GM10266 (cell line): ENCODE data around the gene MSRB3.
"Not testable (repeated sequence)": the region's sequence is repeated elsewhere in the genome, so short reads cannot be mapped to it uniquely, and the experiment has no call there.

ENCODE experiments used
- DNase-seq: peaks from one replicate; pipeline ENCODE4 v3.0.0; 2012; ENCODE audit errors: extremely low spot score
- CTCF ChIP-seq: IDR thresholded peaks from 2 replicates; pipeline ENCODE4 v1.5.1; 2012; ENCODE audit warnings: mild to moderate bottlenecking, low read depth; ENCODE audit not compliant: control insufficient read depth, insufficient read depth; ENCODE audit errors: missing control alignments

Gene MSRB3

DNA sequence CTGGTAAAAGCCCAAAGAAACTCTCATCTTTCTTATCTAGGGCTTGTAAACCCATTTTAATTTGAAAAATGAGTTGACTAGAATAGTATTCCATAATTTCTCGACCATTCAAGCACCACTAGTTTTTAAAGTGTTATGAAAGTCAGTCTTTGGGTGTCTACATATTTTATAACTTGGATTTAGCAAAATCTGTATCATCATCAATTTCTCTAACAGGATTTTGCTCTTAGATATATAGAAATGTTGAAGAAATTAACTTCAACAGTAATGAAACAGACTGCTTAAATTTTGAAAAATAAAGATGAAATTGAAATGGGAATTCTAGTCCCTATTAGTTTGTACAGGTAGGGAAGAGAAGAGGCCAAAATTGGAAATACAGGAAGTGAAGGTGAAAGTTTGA is 32.8 kb downstream of the MSRB3 start:
- TF ChIP-seq CTCF, result no peak

DNA sequence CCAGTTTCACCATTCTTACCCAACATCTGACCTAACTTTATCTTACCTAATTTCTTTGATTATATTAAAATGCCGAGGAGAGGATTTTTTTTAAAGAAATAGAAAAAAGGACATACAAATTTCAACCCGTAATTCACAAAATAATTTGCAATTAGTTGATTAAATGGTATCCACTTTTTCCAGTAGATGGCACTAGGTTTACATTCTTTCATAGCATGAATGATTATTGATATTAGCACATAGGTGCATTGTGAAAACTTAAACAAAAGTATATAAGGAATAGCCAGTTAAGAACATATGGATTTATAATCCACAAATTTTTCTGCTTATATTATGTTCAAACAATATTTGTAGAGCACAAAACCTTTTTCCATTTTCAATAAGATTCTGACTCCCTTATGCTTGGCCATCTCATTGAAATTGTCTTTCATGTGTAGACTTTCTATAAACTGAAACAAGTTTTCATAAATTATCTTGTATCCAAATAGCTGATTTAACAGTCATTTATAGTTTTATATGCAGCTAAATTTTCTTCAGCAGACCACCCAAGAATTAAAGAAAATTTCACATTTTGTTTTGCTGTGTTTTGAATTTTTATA is 35.3 kb downstream of the MSRB3 start:
- DNase-seq, result no peak
- TF ChIP-seq CTCF, result peak; percentile 28

More for the DNA sequence above, 32.8 kb downstream of the MSRB3 start:
- DNase-seq, result no peak

DNA sequence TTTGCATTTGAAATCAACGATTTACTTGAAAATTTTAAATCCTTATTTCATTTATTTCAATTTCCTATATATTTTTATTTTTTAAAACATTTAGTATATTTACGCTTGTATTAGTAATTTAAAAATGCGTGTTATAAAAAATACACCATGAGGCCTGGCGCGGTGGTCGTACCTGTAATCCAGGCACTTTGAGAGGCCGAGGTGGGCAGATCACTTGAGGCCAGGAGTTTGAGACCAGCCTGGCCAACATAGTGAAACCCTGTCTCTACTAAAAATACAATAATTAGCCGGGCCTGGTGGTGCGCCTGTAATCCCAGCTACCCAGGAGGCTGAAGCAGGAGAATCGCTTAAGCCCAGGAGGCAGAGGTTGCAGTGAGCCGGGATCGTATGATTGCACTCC is 36.8 kb downstream of the MSRB3 start:
- not testable (repeated sequence) for DNase-seq

DNA sequence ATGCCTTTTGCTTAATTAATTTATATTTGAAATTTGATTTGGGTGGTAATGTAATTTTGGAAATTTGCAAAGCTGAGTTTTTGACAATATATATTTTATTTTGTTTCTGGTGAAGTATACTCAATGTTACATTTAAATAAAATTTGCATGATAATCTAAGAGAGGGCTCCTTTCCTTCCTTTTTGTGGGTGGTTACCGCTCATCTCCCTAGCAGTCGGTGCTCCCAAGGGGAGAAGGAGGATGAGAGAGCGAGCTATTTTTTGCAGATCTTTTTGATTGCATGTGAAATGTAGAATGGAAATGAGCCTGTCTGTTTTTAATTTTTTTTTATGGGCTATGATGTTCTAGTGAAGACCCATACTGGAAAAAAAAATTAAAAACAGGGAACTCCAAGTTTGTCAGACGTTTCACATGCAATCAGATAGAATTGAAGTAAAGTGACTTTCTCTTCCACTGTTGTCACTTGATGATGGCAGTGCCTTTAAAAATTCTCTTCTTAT is 39.8 kb downstream of the MSRB3 start:
- TF ChIP-seq CTCF, result no peak
- no peak for DNase-seq

- DNase-seq, result no peak
- no peak for TF ChIP-seq CTCF
Measured at GRCh38 chr12:65319688-65320200, 41.3 kb downstream of the MSRB3 start.

GRCh38 chr12:65323070-65323469 is 44.6 kb downstream of the MSRB3 start:
- TF ChIP-seq CTCF, result no peak
- no peak for DNase-seq

DNA sequence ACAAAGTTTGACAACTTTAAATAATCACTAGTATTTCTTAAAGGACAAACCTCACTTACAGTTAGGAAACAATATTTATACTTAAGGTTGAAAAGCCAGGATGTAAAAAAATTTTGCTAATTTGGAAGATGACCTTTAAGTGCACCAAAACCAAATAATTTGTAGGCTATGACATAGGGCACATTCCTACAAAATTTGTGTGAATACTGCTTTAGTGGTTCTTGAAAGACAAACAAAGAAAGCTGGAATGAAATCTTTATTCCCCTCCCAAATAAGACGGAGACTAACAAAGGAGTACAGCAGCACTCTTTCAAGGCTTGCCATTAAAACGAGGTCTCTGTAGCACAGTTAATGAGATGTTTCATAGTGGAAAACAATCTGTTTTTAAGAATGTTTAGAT is 45.6 kb downstream of the MSRB3 start:
- no peak for TF ChIP-seq CTCF
- DNase-seq, result no peak

DNA sequence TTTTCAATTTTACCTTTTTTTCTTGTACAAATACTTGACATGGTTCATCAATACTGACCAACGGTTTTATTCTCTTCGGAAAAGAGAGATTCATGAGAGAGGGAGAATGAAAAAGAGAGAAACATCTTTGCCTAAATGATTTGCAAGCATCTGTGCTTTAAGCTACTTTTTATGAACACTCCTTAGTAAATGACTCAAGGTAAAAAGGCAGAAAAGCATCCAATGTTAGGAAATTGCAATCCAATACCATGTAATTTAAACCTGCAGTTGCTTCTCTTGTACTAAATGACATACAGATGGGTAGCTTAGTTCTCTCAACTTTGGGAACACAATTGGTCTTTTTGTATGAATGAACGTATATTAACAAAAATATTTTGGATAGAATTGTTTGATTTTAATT is 46.1 kb downstream of the MSRB3 start:
- DNase-seq, result no peak
- TF ChIP-seq CTCF, result no peak
